Lung microvascular endothelial cell (primary cell): ENCODE results near the gene GJD3. TPM values are rescaled to one million over a fixed set of nuclear protein-coding genes. Genes with fewer than 3 reads are reported as not detected.

Experiments
- DNase-seq, 2 donors: peaks; one replicate each; pipeline versions ENCODE4 v3.0.0 to v3.0.0-alpha.2; 2010; ENCODE audit warnings: low read depth in 2 of 2
- total RNA-seq: library from RNA; depleted of rRNA; stranded (reverse); fragments of >200 nt; gene quantifications from 2 replicates; pipeline ENCODE4 v1.2.1, GENCODE V29; 2014

GJD3 gene
- total RNA-seq, 1 donor from 2014 or later = 3.0 TPM

GRCh38 chr17:40340880-40341807, 23.4 kb downstream of the GJD3 start:
- DNase-seq = peak; percentile 82 to 96

- no peak for DNase-seq
Measured at GRCh38 chr17:40340327-40340726, 24.2 kb downstream of the GJD3 start.

DNA sequence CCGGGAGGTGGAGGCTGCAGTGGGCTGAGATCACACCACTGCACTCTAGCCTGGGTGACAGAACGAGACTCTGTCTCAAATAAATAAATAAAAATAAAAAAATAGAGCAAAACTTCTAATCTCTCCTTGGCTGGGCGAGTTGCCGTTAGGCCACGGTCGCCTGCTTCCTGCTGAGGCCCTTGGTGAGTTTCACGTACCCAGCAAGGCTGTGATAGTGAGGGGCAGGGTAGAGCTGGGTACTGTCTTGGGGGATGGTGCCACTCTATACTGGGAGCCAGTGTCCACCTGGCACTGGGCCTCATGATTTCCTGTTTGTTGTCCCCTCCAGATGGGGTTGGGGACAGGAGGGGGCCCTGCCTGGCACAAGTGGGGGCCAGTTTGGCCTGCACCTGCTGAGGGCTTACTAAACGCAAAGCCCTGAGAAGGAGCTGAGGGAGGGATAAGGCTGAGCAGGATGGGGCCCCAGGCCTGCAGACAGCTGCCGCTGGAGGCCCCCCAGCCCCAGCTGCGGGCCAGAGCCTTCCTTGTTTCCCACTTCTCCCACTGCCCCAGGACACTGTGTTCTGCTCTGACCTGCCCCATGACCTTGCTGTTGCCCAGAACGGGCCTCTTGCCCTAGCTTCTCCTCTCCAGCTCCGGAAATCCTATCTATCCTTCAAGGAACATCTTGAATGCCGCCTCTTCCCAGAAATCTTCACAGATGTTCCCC, 25.4 kb downstream of the GJD3 start:
- DNase-seq = no peak

DNA sequence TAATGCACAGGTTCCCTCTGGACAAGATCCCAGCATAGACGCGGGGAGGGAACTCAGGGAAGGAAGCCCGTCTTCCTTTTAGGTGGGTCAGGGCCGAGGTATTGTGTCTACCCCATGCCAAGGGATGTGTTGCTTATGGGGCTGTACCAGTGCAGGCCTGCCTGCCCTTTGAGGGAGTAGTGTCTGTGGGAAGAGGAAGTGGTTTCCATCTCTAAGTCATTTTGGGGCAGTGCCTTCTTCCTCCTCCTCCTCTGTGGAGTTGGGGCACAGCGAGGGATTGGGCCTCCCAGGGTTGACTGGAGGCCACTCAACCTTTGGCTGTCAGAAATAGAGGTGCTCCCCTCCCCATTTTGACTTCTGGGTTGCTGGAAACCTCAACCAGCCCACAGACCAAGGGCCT, 26.5 kb downstream of the GJD3 start:
- DNase-seq = no peak

GRCh38 chr17:40337351-40337750, 27.2 kb downstream of the GJD3 start:
- DNase-seq = no peak

DNA sequence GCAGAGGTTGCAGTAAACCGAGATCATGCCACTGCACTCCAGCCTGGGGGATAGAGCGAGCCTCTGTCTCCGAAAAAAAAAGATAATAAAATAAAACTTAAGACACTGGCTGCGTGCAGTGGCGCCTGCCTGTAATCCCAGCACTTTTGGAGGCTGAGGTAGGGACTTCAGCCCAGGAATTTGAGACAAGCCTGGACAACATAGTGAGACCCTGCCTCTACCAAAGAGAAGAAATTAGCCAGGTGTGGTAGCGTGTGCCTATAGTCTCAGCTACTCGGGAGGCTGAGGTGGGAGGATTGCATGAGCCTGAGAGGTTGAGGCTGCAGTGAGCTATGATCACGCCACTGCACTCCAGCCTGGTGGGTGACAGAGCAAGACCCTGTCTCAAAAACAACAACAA, 28.9 kb downstream of the GJD3 start:
- no peak for DNase-seq

DNA sequence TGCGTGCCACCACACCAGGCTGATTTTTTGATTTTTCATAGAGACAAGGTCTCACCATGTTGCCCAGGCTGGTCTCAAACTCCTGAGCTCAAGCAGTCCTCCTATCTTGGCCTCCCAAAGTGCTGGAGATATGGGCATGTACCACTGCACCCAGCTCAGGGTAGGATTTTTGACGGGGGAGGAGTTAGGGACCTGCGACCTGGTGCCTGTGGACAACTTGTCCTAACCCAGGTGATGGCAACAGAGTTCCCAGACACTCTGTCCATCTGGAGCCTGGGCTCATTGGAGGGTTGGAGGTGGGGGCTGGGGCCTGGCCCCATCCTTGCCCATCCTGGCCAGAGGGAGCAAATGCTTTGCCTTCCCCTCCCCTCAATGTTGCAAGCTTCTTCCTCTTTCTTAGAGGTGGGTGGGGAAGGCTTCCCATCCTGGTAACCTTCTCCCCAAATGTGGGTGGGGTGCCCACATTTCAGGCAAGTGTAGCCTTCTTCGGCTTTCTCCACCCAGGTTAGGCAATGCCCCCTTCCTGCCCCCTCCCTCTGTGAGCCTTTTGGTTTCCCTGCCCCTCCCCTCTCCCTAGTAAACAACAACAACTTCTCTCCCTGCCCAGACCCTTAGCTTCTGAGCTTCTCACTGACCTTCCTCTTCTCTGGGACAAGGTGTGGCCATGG, 30.6 kb downstream of the GJD3 start:
- DNase-seq = no peak

DNA sequence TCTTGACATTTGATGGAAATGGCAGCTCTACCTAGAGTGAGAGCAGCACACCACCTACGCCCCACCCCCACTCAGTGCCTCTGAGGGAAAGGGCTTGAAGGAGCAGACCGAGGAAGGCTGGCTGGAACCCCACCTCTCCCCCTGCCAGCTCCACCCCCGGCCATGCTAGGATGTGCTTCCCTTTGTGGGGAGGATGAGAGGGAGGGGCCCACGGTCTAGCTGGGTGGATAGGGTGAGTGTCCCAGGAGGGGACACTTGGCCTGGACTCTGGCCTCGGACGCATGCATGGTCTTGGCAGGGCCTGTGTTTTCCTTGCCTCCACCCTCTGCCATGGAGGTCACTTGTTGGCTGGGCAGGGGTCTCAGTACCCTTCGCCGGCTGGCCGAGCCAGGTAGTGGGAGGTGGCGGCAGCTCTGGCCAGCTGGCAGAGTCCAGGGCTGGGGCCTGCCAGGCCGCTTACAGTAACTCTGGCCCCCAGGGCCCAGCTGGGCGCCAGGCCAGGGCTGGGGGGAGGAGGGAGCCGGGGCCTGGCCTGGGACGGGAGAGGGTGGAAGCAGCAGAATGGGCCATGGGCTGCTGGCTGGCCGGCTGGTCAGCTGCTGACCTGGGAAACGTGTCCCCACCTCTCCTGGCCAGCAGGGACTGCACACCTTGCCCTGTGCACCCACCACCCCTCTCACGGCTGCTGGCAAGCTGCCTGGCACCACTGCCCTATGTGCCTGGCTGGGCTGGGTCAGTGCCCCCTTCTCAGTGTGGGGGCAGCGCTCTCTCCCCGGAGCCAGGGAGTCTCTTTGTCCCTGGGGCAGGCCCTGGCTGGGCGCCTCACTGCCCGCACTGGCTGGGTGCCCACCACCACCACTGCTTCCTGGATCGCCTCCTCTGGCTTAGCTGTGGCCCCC, 32.5 kb downstream of the GJD3 start:
- DNase-seq = peak; percentile 47 to 92

GRCh38 chr17:40330850-40331470, 33.6 kb downstream of the GJD3 start:
- no peak for DNase-seq

GRCh38 chr17:40329839-40330794, 34.4 kb downstream of the GJD3 start:
- DNase-seq = no peak

- no peak for DNase-seq
Measured at GRCh38 chr17:40328386-40328766, 36.2 kb downstream of the GJD3 start.

GRCh38 chr17:40327735-40328385, 36.7 kb downstream of the GJD3 start:
- no peak for DNase-seq

DNA sequence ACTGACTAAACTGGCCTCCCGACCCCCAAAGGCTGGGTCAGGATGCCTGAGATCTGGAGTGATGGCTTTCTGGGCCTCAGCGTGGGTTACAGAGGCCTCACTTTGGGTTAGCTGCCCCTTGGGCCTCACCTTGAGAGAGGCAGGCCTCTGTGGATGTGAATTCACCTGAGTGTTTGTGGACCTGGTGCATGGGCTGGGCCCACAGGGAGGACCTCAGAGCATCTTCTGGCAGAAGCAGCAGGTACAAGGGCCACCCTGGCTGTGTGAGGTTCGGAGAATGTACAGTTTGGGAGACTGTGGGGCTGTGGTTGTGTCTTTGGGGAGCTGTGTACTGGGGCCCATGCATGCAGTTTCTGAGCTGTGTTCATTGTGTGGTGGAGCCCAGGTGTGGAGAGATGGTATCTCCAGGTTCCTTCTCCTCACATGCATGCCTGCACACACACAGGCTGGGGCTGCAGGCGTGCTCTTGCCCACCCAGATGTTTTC, 37.2 kb downstream of the GJD3 start:
- DNase-seq = no peak

DNA sequence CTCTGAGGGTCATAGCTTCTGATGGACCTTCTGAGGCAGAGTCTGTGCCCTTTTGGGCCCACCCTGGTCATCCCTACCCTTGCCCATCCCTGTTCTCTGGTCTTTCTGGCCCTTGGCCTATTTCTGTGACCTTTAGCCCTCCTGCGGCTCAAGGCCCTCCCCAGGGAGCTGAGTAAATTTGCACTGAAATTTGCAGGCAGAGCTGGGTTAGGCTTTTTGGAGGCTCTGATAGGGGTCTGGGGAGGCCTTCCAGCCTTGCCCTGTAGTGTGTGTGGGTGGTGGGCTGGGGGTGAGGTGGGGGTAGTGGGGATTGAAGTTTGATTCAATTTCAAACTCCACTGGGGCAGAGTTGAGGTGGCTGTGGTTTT, 37.7 kb downstream of the GJD3 start:
- DNase-seq = no peak

DNA sequence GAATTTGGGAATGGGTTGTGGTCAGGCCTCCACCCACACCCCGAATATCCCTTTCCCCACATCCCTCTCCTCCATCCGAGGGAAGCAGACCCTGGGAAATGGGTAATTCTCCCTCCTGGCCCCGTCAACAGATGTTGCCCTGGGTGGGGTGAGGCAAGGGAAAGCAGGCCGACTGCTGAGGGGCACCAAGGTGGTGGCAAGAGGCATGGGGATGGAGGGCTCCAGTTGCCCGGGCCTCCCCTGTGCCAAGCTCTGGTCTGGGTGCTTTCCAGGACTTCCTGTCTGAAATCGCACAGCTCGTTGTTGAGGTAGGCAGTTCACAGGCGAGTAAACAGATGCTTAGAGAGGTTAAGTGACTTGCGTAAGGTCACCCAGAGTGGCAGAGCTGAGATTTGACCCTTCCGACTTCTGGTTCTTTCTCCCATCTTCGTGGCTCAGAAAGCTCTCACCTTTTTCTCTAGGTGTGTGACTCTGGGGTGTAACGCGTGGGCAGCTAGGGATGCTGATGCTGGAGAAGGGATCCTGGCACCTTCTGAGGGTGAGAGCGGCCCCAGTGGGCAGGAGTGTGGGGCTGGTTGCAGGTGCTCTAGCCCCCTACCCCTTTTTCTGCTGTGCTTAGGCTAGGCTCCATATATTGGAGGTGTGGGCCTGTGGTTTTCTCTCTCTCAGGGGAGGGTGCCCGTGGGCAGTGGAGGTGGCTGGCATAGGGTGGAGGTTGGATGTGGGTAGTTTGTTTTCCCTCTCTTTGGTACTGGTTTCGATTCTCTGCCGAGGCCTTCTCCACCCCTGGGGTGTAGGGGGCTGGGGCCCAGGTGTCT, 38.3 kb downstream of the GJD3 start:
- DNase-seq = peak; percentile 47 to 62

- no peak for DNase-seq
Measured at GRCh38 chr17:40325156-40326013, 39.2 kb downstream of the GJD3 start.
